HEK293 (cell line): ENCODE measurements around the gene BRSK1.

Experiments
- CTCF ChIA-PET: fragments of 350-600 bp; formaldehyde crosslinking; extraction: SDS; loops from one replicate; lab custom pipeline; 2021; ENCODE audit warnings: antibody characterized with exemption; lab: Yijun Ruan, JAX
- POLR2A ChIA-PET: fragments of 300-600 bp; formaldehyde crosslinking; extraction: SDS; loops from one replicate; lab custom pipeline; 2020; ENCODE audit warnings: antibody characterized with exemption, inconsistent platforms; lab: Yijun Ruan, JAX
- H3K27ac ChIP-seq: fragments of 200-500 bp; sonication (Bioruptor generic); 2 replicates; pipeline ENCODE4 v1.5.1; 2014; ENCODE audit warnings: low read depth, low read length, control low read depth, inconsistent platforms; ENCODE audit errors: extremely low read depth
- H3K36me3 ChIP-seq, 2 experiments: fragments of 200-500 bp in 1 of 2; sonication (Bioruptor generic) in 1 of 2; 1 replicate in 1 of 2; 2 replicates in 1 of 2; pipeline ENCODE4 v1.5.1; 2014 to 2017; ENCODE audit warnings: inconsistent platforms in 2 of 2, low read length in 2 of 2; ENCODE audit not compliant: control insufficient read depth in 2 of 2, insufficient read depth in 1 of 2
- H3K4me1 ChIP-seq: fragments of 200-500 bp; sonication (Bioruptor generic); 2 replicates; pipeline ENCODE4 v1.5.1; 2014; ENCODE audit warnings: mild to moderate bottlenecking, low read length, inconsistent platforms; ENCODE audit not compliant: control insufficient read depth, insufficient read depth
- H3K4me3 ChIP-seq: 2 replicates; pipeline ENCODE4 v1.5.1; 2011; ENCODE audit warnings: low read depth, mild to moderate bottlenecking, control low read depth, low read length, moderate library complexity
- H3K9me3 ChIP-seq: fragments of 200-500 bp; sonication (Bioruptor generic); 2 replicates; pipeline ENCODE4 v1.5.1; 2014; ENCODE audit warnings: low read depth, low read length, inconsistent platforms; ENCODE audit not compliant: control insufficient read depth, insufficient read depth
- EGR2 ChIP-seq: fragments of 450-650 bp; formaldehyde crosslinking; IDR thresholded peaks from 2 replicates; pipeline ENCODE4 v1.5.1; 2016; ENCODE audit warnings: low read depth, missing biosample characterization, missing genetic modification characterization
- GLIS1 ChIP-seq: fragments of 450-650 bp; formaldehyde crosslinking; IDR thresholded peaks from 2 replicates; pipeline ENCODE4 v1.5.1; 2016; ENCODE audit warnings: missing biosample characterization, missing genetic modification characterization
- INSM2 ChIP-seq: fragments of 450-650 bp; formaldehyde crosslinking; IDR thresholded peaks from 2 replicates; pipeline ENCODE4 v1.5.1; 2016; ENCODE audit warnings: missing biosample characterization, missing genetic modification characterization
- KLF1 ChIP-seq: fragments of 450-650 bp; formaldehyde crosslinking; IDR thresholded peaks from 2 replicates; pipeline ENCODE4 v1.5.1; 2016; ENCODE audit warnings: missing biosample characterization, missing genetic modification characterization
- PRDM1 ChIP-seq: fragments of 450-650 bp; formaldehyde crosslinking; IDR thresholded peaks from 2 replicates; pipeline ENCODE4; 2016; ENCODE audit warnings: missing biosample characterization, missing genetic modification characterization
- PRDM10 ChIP-seq: fragments of 450-650 bp; formaldehyde crosslinking; IDR thresholded peaks from 2 replicates; pipeline ENCODE4 v1.5.1; 2016; ENCODE audit warnings: missing biosample characterization, missing genetic modification characterization
- PRDM6 ChIP-seq: fragments of 450-650 bp; formaldehyde crosslinking; IDR thresholded peaks from 2 replicates; pipeline ENCODE4 v1.5.1; 2017; ENCODE audit warnings: missing biosample characterization, missing genetic modification characterization
- YY1 ChIP-seq: fragments of 450-650 bp; formaldehyde crosslinking; IDR thresholded peaks from 2 replicates; pipeline ENCODE4 v1.5.1; 2018; ENCODE audit warnings: missing biosample characterization, missing genetic modification characterization
- ZBTB10 ChIP-seq: fragments of 450-650 bp; formaldehyde crosslinking; IDR thresholded peaks from 2 replicates; pipeline ENCODE4 v1.5.1; 2016; ENCODE audit warnings: missing biosample characterization, missing genetic modification characterization
- ZIC2 ChIP-seq: fragments of 450-650 bp; formaldehyde crosslinking; IDR thresholded peaks from 2 replicates; pipeline ENCODE4 v1.5.1; 2016; ENCODE audit warnings: missing biosample characterization, missing genetic modification characterization
- ZNF146 ChIP-seq: fragments of 450-650 bp; formaldehyde crosslinking; IDR thresholded peaks from 2 replicates; pipeline ENCODE4 v1.5.1; 2016; ENCODE audit warnings: missing biosample characterization, missing genetic modification characterization
- ZNF184 ChIP-seq: fragments of 450-650 bp; IDR thresholded peaks from 2 replicates; pipeline ENCODE4 v1.5.1; 2018; ENCODE audit warnings: missing biosample characterization, mild to moderate bottlenecking, missing genetic modification characterization
- ZNF621 ChIP-seq: fragments of 450-650 bp; formaldehyde crosslinking; IDR thresholded peaks from 2 replicates; pipeline ENCODE4 v1.5.1; 2017; ENCODE audit warnings: missing biosample characterization, missing genetic modification characterization

Gene BRSK1

GRCh38 chr19:55350620-55351315, 67.0 kb downstream of the BRSK1 start:
- ChIA-PET POLR2A (interaction anchor here (0.6 to 7.7 kb wide), 6 partner anchors 12 to 91 kb away, joined by 3 to 95 read pairs (median 3); partner anchors contain the start of genes IL11, KMT5C and PPP6R1), CTCF (interaction anchor here (0.5 to 3.8 kb wide), 6 partner anchors 11 to 256 kb away, joined by 3 to 22 read pairs (median 3); partner anchors contain the start of genes GARIN5B and KMT5C)
- Histone ChIP-seq H3K36me3 (peaks cover 0 to 17% of the 10 kb centered on the region in 2 experiments; a peak in 2 of 3 replicates), H3K4me3 (no peak overlapping the region), H3K9me3 (no peaks in the 10 kb centered on the region), H3K27ac (no peak overlapping the region), H3K4me1 (peaks cover 8% of the 10 kb centered on the region; the same call in 1 of the 2 replicates)
- TF ChIP-seq INSM2, result no peak
- no peak for TF ChIP-seq EGR2 (tag by site-specific recombination)
- TF ChIP-seq PRDM10 (tag by site-specific recombination), result no peak
- TF ChIP-seq ZNF184 (tag by site-specific recombination), result no peak
- TF ChIP-seq PRDM1 (tag by site-specific recombination), result no peak

- H3K4me3 ChIP-seq, result no peak overlapping the region
- peaks cover 8% of the 10 kb centered on the region; the same call in 1 of the 2 replicates for H3K4me1 ChIP-seq
- no peak overlapping the region for H3K27ac ChIP-seq
- CTCF ChIA-PET, result interaction anchor here (0.7 kb wide), 1 partner anchor 66 kb away, joined by 3 read pairs; no protein-coding TSS in a partner anchor
- TF ChIP-seq YY1 (tag by site-specific recombination) (no peak), KLF1 (tag by site-specific recombination) (no peak), PRDM6 (tag by site-specific recombination) (no peak), GLIS1 (0 out of 2 replicates have a peak, but pooled peaks have one; percentile 26), ZNF146 (tag by site-specific recombination) (no peak)
- no peaks in the 10 kb centered on the region for H3K9me3 ChIP-seq
- POLR2A ChIA-PET, result interaction anchor here (1.0 to 7.7 kb wide), 6 partner anchors 9 to 110 kb away, joined by 3 to 95 read pairs (median 5); partner anchors contain the start of genes ISOC2, KMT5C and UBE2S
- peaks cover 0 to 10% of the 10 kb centered on the region in 2 experiments; a peak in 1 of 3 replicates for H3K36me3 ChIP-seq
These were observed 68.2 kb downstream of the BRSK1 start for GRCh38 chr19:55352040-55352439.

GRCh38 chr19:55352549-55353145, 68.8 kb downstream of the BRSK1 start:
- H3K4me3 ChIP-seq, result no peak overlapping the region
- peaks cover 0 to 5% of the 10 kb centered on the region in 2 experiments; a peak in 1 of 3 replicates for H3K36me3 ChIP-seq
- POLR2A ChIA-PET, result interaction anchor here (0.6 to 7.7 kb wide), 7 partner anchors 9 to 1054 kb away, joined by 3 to 95 read pairs (median 4); partner anchors contain the start of genes ISOC2, KMT5C and UBE2S
- H3K27ac ChIP-seq, result no peak overlapping the region
- CTCF ChIA-PET, result interaction anchor here (0.7 kb wide), 2 partner anchors 64 to 66 kb away, joined by 3 to 4 read pairs; no protein-coding TSS in a partner anchor
- H3K4me1 ChIP-seq, result peaks cover 8% of the 10 kb centered on the region; the same call in 1 of the 2 replicates
- H3K9me3 ChIP-seq, result no peaks in the 10 kb centered on the region
- TF ChIP-seq ZNF621 (tag by site-specific recombination), result no peak
- TF ChIP-seq ZIC2 (tag by site-specific recombination), result 0 out of 2 replicates have a peak, but pooled peaks have one; percentile 7
- TF ChIP-seq ZBTB10 (tag by site-specific recombination), result 0 out of 2 replicates have a peak, but pooled peaks have one; percentile 2
- TF ChIP-seq, all 188 proteins: peak for 2
